GM23338 (cell line): ENCODE results near the gene CASTOR1.

Source experiments
- CTCF ChIP-seq, 2 experiments: fragments of 200-600 bp in 1 of 2; sonication (generic) in 1 of 2; conservative IDR thresholded peaks; 2 replicates each; pipeline versions ENCODE4 v1.5.1 to v1.6.1; 2016 to 2017; ENCODE audit warnings: antibody characterized with exemption in 2 of 2, low read depth in 2 of 2, mild to moderate bottlenecking in 2 of 2, moderate library complexity in 1 of 2
- ETS1 ChIP-seq: IDR thresholded peaks from 2 replicates; pipeline ENCODE4 v1.6.1; 2016; ENCODE audit warnings: antibody characterized with exemption
- ZNF331 ChIP-seq: fragments of 250-450 bp; sonication (Bioruptor Pico); IDR thresholded peaks from 2 replicates; pipeline ENCODE4 v1.5.0; 2020; ENCODE audit warnings: low read depth, mild to moderate bottlenecking, moderate library complexity

GRCh38 chr22:30333707-30334087, 44.4 kb upstream of the CASTOR1 start:
- TF ChIP-seq CTCF (conservative IDR thresholded peaks at IDR 0.05; ENCODE audit: low read depth in 2 of 2), result no peak
- no peak for TF ChIP-seq ETS1
- TF ChIP-seq ZNF331, result no peak
